Smooth muscle cell of the coronary artery (primary cell): Measurements from ENCODE around the gene OR2T29. TPM values are rescaled to one million over a fixed set of nuclear protein-coding genes. Genes with fewer than 3 reads are reported as not detected.

ENCODE experiments used
- total RNA-seq: library from RNA; depleted of rRNA; stranded (reverse); fragments of >200 nt; gene quantifications from 2 replicates; pipeline ENCODE4 v1.2.3, GENCODE V29; 2014; ENCODE audit warnings: low replicate concordance

Gene OR2T29
- not detected in 2 replicates for total RNA-seq

GRCh38 chr1:248562672-248563071 is at the start of gene OR2T29:
OR2T29 (minus strand) TSS chr1:248562772; CDS start chr1:248559491, 3,281 bp downstream.

GRCh38 chr1:248597589-248597988 is 35.0 kb upstream of the OR2T29 start, which contains the start of gene OR2T10:
OR2T10 (minus strand) TSS chr1:248597700; CDS start chr1:248593768, 3,932 bp downstream.

DNA sequence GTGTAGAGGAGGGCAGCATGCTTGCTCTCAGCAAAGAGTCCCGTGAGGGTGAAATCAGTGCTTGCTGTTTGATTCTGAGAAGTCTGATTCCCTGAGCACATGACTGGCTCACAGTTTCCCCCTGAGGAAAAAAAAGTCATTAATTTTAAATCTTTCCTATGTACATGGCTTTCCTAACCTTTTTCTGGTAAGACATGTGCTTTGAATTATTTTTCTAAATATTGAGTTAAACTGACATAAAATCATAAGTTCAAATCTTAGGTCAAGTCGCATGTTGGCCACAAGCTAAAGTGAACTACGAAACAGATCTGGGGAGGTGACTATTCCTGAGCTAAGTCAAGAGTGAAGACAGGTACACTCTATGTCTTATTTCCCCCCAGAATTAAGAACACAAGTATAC is 12.1 kb upstream of the OR2T29 start, which contains the start of gene OR2T34:
OR2T34 (minus strand) TSS at position 101 of the 400 bp plus-strand sequence; CDS start at position 101, 0 bp downstream.

DNA sequence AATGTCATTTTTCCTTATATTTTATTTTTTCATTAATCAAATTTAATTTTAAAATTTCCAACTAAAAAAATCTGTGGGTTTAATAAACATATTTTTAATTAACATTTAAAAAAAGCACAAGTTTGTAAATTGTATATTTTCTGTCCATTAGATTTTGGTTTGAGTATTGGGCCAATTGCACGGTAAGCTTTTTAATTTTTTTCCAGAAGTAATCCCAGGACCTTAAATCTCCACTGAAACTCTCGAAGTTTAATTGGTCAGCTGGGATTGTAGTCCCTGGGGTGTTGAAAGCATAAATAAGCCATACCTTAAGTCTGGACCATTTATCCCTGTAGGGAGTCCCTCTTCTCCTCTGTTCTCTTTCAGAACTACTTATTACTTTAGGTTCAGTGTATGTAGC is 54.8 kb downstream of the OR2T29 start, which contains the start of gene OR2G6:
OR2G6 (plus strand) TSS at position 301 of the 400 bp plus-strand sequence. CDS start 13,574 bp downstream, outside the sequence.

Other genes with a start within 250 kb of the OR2T29 start
- not detected in 2 replicates for gene OR2M7, start 238.2 kb downstream of the OR2T29 start, total RNA-seq
- gene OR14C36, start 214.0 kb downstream of the OR2T29 start, total RNA-seq, result not detected in 2 replicates
- gene OR2T4, start 201.1 kb downstream of the OR2T29 start, total RNA-seq, result not detected in 2 replicates
- gene OR2T6, start 187.0 kb downstream of the OR2T29 start, total RNA-seq, result not detected in 2 replicates
- gene OR2T1, start 159.7 kb downstream of the OR2T29 start, total RNA-seq, result not detected in 2 replicates
- gene OR2T2, start 117.1 kb downstream of the OR2T29 start, total RNA-seq, result not detected in 2 replicates
- gene OR2T3, start 89.4 kb downstream of the OR2T29 start, total RNA-seq, result not detected in 2 replicates
- gene OR2T5, start 74.2 kb downstream of the OR2T29 start, total RNA-seq, result not detected in 2 replicates
- not detected in 2 replicates for gene OR2G6, start 54.7 kb downstream of the OR2T29 start, total RNA-seq
- gene OR2T34, start 12.0 kb upstream of the OR2T29 start, total RNA-seq, result not detected in 2 replicates
- not detected in 2 replicates for gene OR2T10, start 34.9 kb upstream of the OR2T29 start, total RNA-seq
- not detected in 2 replicates for gene OR2T11, start 72.3 kb upstream of the OR2T29 start, total RNA-seq
- not detected in 2 replicates for gene OR2T35, start 82.5 kb upstream of the OR2T29 start, total RNA-seq
- not detected in 2 replicates for gene OR2T27, start 92.8 kb upstream of the OR2T29 start, total RNA-seq
- not detected in 2 replicates for gene OR14I1, start 140.0 kb upstream of the OR2T29 start, total RNA-seq
- 0.30 and 0.35 TPM in 2 replicates for gene LYPD8, start 193.0 kb upstream of the OR2T29 start, total RNA-seq